Stimulated activated CD4-positive, alpha-beta T cell treated with anti-CD3 and anti-CD28 coated beads, Interleukin-1b, Interleukin-23, amount 100 ng/mL, for 24 hours (primary cell): ENCODE data around the gene MYMX.

Experiments
- DNase-seq, 4 experiments: peaks; one replicate each; pipeline ENCODE4 v3.0.0-alpha.2; 2020; ENCODE audit warnings: low read depth in 4 of 4, low spot score in 1 of 4

Gene MYMX

GRCh38 chr6:44262467-44263353 lies 46.0 kb downstream of the MYMX start:
- DNase-seq: no peak

GRCh38 chr6:44263354-44264100 lies 46.8 kb downstream of the MYMX start:
- DNase-seq: no peak

GRCh38 chr6:44264154-44265006 lies 47.7 kb downstream of the MYMX start:
- DNase-seq: no peak

- DNase-seq: peak; percentile 90 to 97 (median 95)
Measured at GRCh38 chr6:44265007-44265721, 48.4 kb downstream of the MYMX start, which contains the start of gene NFKBIE. Gene NFKBIE, minus strand, starts transcription at chr6:44265551. Its CDS starts 205 bp downstream, at chr6:44265346.

- DNase-seq: no peak
Measured at GRCh38 chr6:44265722-44266233, 49.1 kb downstream of the MYMX start.

- DNase-seq: no peak
Measured at GRCh38 chr6:44266347-44266746, 49.6 kb downstream of the MYMX start.

- DNase-seq: no peak
Measured at GRCh38 chr6:44267252-44267651, 50.5 kb downstream of the MYMX start.
